ENCODE results near the gene CUL1.

CUL1 gene

DNA sequence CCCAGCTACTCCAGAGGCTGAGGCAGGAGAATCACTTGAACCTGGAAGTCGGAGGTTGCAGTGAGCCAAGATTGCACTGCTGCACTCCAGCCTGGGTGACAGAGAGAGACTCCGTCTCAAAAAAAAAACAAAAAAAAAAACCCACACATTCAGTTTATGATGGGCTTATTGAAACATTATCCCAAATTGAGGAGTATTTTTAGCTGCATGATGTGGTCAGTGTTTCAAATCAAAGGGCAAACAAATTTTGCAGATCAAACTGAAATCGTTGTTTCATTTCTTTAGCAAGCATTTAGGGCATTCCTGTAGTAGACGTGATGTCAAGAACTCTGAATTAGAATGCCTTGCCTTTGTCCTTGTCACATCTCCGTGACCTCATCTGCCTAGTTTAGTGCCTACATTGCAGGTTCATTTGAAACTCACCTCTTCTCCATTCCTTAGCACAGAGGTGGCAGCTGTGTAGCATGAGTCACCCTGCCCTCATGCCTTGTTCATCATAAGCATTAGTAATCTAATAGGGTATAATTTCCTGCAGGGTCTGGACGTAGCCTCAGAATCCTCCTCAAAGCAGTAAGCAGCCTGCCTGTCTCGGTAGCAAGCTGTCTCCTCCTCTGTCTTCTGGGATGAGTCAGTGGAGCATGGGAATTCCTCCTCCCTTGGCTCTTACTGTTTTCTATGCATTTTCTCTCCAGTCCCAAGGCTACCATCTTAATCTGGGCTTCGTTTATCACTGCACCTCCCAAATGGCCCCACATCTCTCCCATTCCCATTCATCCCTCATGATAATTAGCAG is 73.8 kb downstream of the CUL1 start:
- no peak for DNase-seq

DNA sequence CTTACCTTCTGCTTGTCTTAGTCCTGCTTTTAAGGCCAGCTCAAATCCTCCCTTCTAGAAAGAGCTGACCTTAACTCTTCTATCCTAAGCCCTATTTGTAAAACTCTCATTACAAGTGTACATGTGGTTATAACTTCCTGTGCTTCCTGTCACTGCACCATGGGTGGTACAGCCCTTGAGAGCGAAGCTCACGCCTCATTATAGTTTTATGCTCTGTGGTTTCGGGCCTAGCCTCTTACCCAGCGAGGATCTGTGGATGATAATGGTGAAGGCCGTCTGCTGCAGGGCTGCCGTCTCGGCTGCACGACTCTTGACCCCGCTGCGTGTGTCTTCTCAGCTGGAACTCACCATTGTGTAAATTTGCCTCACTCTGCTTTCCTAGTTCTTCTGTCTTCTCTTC is 74.6 kb downstream of the CUL1 start:
- no peak for DNase-seq

DNA sequence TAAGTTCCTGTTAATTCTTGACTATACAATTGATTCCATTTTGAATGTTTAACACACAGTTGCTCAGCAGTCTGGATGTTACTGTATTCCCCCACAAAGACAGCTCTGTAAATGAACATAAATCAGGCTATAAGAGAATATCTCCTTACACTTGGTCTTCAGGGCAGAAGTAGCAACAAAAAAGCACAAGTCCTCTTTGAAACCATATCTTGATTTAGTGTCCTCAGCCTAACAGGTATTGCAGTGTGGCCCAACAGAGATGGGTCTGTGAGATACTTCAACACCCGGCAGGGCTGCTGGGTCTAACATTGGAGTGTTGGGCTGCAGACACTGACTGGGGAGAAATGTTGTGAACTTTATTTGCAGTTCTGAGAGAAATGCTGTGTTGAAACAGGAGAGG is 75.8 kb downstream of the CUL1 start:
- no peak for DNase-seq

- no peak for DNase-seq
These were observed 84.2 kb downstream of the CUL1 start for GRCh38 chr7:148782757-148783456.

- DNase-seq = no peak
These were observed 85.3 kb downstream of the CUL1 start for GRCh38 chr7:148783801-148784527.

GRCh38 chr7:148787571-148788295 is 89.0 kb downstream of the CUL1 start:
- no peak for DNase-seq

- no peak for DNase-seq
These were observed 90.5 kb downstream of the CUL1 start for GRCh38 chr7:148789220-148789619.

DNA sequence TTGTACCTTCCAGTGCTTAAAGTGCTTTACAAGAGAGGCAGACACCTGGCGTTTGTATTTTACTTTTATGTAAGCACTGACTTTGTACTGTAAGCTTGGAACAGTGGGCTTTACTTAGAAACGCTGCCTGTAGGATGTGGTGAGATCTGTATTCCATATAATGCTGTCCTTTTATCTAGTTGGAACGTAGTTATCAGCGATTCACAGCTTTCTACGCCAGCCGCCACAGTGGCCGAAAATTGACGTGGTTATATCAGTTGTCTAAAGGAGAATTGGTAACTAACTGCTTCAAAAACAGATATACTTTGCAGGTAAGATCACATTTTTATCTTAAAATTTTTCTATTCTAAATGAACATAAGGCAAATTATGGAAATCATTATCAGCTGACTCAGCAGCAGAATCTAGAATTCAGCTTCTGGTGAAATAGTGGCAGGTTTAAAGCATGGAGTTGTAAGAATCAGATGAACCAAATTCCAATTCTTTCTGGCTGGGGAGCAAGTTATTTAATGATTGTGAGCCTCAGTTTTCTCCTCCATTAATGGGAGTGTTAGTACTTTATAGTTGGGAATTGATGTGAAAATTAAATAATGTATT is 91.5 kb downstream of the CUL1 start:
- DNase-seq = no peak

DNA sequence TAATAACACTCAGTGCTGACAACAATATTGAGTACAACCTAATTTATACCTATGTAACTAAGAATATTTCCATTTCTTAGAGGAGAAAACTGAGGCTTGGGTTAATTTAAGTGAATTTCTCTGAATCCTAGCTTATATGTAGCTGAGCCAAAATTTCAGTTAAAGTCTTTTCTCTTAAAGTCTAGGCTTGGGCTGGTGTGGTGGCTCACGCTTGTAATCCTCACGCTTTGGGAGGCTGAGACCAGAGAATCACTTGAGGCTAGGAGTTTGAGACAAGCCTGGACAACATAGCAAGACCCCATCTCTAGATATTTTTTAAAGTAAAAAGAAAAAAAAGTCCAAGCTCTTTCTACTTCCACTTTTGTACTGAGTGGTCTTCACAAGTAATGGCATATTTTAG is 92.1 kb downstream of the CUL1 start:
- no peak for DNase-seq

DNA sequence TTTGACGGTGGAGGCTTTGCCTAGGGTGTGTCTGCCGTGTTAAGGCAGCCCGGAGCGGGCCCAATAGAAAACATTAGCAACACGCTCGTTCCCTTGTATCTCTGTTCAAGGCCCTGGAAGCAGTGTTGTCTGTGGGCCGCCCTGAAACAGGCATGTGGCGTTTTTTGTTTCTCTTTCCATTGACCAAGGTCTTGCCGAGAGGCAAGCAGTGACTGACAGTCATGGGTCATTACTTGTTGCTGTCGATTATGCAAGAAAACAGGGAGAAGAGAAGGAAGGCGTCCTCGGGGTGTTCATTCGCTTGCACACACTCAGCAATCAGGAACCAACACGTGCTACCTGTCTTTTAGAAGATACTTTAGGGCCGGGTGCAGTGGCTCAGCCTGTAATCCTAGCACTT is 92.8 kb downstream of the CUL1 start:
- no peak for DNase-seq

DNA sequence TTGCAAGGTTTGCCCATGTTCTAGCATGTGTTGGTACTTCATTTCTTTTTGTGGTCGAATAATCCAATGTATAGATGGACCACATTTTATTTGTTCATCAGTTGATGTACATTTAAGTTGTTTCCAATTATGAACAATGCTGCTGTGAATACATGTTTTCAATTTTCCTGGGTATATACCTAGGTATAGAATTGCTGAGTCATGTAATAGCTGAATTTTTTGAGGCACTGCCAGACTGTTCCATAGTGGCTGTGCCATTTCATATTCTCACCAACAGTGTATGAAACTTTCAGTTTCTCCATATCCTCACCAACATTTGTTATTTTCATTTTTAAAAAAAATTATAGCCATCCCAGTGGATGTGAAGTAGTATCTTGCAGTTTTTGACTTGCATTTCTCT is 94.9 kb downstream of the CUL1 start:
- no peak for DNase-seq

- DNase-seq = no peak
These were observed 95.8 kb downstream of the CUL1 start for GRCh38 chr7:148794476-148794875.

DNA sequence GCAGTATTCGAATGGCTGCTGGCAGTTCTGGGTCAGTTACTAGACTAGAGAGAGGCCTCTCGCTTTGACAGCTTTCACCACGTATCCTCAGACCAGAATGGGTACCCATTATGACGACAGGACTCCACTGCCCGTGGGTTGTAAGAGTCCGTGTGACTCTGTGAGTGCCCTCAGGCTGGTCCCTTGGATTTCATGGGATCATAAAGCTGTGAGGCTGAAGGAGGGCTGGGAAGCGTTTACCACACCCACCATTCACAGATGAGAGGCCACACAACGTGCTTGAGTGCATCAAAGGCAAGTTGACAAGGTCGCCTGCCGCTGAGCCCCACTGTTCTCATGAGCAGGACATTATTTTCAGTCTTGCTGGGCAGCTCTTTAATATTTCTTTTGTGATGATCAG is 98.1 kb downstream of the CUL1 start:
- DNase-seq = no peak

DNA sequence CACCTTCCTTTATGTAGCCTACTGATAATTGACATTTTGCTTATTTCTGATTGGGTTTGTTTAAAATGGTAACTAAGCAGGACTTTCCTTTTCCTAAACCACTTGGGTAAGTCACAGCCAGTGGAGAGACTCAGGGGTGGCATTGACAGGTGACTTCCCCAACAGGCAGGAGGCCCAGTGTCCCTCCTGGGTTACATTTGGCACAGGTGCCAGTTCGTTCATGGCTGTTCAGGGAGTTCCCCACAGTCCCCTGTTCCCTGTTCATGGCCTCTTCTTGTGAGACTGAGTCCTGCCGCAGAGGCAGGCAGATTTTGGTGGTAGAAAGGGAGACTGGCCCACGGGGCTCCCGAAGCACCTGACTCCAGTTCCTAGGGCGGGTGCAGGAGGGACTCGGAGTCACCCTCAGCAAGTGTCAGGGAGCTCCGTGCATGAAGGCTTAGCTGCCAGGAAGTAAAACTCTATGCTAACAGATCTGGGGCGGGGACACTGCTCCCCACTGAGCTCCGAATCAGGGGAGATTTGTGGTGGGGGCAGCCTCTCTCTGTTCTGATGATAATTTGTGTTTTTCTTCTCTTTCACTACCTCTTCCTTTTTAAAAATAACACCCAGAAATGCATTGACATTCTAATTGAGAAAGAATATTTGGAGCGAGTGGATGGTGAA is 101.3 kb downstream of the CUL1 start:
- no peak for DNase-seq

- no peak for DNase-seq
These were observed 102.0 kb downstream of the CUL1 start for GRCh38 chr7:148800677-148801076.

- DNase-seq = no peak
These were observed 103.4 kb downstream of the CUL1 start for GRCh38 chr7:148802101-148802493.

- no peak for DNase-seq
These were observed 104.4 kb downstream of the CUL1 start for GRCh38 chr7:148803094-148803493.

DNA sequence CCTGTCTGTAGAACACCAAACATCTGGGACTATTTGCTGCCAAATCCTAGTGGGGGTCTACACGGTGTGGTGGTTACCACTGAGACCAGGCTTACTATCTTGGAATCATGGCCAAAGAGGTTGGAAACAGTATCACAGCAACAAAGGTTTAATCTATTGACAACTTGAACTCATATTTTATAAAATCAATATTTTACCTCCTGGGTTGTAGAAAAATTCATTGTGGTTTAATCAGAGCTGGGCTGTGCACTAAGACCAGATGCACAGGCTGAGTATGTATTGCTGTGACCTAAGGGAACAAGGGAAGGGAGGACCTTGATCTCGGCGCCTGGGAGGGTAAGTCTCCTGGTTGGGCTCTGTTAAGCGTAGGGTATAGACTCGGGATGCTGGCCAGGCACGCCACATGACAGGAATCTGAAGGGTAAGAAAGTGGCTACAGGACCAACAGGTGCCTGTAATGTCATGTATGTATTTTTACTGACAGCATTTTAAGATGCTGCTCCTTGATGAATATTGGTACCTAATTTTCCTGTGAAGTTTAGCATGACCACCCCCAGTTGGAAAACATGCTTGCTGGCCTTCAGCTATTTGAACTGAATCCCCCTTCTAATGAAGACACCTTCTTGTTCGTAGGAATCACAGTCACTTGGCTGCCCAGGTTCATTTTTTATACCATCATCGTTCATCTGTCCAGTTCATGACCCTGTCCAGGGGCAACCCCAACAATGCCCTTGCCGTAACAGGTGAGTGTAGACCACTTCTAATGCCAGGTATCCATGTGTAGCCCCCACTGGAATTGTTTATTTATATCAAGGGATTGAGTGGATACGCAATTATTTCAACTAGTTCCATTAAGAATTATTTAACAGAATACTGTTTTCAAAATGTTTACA is 105.9 kb downstream of the CUL1 start:
- no peak for DNase-seq

- no peak for DNase-seq
These were observed 107.5 kb downstream of the CUL1 start for GRCh38 chr7:148806187-148806586.

DNA sequence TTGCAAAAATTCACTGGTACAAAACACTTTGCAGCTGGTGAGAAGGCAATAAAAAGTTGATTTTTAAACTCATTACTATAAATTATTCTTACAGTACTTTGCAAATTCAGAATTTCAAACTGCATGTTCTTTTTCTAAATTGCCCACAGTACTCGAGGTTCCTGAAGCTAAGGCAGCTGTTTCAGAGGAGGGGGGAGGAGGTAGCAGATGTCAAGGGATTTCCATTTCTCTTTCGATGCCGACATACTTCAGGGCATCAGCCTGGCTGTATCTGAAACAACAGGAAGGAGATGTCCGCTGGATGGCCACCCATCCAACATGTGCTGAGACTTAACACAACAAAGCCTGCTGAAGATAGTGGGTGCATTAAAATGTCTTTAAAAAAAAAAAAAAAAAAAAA is 108.7 kb downstream of the CUL1 start:
- no peak for DNase-seq

DNA sequence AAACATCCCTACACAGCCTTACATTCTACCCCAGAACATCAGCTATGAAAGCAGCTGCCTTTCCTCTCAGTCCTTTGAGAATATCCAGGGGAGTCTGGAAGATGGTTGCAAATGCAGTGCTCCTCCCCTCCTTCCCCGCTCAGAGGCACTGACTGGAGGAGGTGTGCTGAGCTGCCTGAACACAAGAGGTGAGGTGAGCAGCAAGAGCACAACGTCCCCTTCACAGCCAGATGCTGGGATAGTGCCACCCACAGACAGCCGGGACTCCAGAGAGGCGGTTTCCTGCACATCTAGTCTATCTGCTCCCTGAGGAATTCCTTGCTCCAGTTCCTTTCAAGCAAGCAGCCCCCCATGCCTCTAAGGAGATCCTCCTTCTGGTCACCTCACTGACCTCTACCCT is 111.2 kb downstream of the CUL1 start:
- DNase-seq = no peak
